Measurements from ENCODE around the gene P3H1.
"Not testable (repeated sequence)": the region's sequence is repeated elsewhere in the genome, so short reads cannot be mapped to it uniquely, and the experiment has no call there.

Gene P3H1

DNA sequence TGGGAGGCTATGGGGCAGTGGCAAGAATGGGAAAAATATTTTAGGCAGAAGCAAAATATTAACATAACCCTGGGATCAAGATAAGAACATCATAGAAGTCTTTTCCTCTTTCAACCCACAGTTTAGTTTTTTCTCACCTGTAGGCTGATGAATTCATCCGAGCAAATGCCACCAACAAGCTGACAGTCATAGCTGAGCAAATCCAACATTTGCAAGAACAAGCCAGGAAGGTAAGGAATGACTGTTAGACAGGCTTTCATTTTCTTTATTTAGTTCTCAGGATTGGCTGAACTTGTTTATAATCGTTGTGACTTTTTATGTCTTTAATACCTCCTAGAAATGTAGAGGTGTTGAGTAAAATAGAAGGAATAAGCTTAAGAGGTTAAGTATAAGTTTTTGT is 6.6 kb upstream of the P3H1 start:
- DNase-seq (ENCODE audit: low read depth) = no peak

DNA sequence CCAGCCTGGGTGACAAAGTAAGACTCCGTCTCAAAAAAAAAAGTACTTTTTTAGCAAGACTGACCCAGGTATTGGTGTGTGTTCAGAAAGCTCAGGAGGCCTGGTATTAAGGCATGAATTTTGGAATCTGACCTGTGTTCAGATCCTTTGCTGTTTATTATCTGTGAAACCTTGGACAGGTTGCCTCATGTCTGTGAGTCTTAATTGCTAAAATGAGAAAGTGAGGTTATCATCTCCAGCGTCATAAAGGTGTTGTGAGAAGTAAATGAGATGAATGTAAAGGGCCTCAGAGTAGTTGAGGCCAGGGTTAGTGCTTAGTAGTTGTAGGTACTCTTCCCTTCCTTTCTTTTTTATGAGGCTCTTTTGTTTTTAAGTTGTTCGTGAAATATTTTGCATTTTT is 3.0 kb upstream of the P3H1 start:
- DNase-seq (ENCODE audit: low read depth) = no peak

DNA sequence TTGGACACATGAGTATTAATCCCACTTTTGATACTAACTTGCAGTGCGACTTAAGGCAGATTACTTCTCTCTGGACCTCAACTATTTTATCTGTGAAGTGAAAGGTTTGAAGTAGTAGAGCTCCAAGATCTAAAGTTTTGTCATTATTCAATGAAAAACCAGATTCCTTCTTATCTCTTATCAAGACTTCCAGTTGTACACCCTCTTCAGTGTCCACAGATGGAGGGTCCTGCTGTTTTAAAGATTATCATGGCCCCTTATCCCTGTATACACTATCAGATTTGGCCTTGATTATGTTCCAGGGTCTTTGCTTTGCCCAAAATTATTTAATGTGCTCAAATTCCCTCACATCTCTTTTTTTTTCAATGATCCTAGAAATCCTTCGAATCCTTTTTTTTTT is 1.3 kb upstream of the P3H1 start:
- no peak for DNase-seq (ENCODE audit: low read depth)

DNA sequence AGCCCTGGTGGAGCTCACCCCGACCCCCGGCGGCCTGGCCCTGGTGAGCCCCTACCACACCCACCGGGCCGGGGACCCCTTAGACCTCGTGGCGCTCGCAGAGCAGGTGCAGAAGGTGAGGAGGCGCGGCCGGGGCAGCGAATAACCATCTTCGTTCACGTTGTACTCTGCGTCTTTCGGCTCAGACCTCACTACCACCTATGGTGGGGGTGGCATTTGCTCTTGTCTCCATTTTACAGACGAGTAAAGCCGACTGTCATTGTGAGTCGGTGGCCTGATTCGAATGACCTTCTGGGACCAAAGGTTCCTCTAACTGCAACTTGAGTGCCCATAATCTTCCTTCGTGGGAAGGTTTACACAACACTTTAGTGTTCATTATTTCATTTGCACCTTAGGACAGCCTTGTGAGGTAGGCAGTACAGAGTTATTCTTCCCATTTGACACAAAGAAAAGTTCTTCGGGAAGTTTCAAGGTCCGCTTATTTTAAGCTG is 727 bp upstream of the P3H1 start:
- DNase-seq (ENCODE audit: low read depth) = no peak

DNA sequence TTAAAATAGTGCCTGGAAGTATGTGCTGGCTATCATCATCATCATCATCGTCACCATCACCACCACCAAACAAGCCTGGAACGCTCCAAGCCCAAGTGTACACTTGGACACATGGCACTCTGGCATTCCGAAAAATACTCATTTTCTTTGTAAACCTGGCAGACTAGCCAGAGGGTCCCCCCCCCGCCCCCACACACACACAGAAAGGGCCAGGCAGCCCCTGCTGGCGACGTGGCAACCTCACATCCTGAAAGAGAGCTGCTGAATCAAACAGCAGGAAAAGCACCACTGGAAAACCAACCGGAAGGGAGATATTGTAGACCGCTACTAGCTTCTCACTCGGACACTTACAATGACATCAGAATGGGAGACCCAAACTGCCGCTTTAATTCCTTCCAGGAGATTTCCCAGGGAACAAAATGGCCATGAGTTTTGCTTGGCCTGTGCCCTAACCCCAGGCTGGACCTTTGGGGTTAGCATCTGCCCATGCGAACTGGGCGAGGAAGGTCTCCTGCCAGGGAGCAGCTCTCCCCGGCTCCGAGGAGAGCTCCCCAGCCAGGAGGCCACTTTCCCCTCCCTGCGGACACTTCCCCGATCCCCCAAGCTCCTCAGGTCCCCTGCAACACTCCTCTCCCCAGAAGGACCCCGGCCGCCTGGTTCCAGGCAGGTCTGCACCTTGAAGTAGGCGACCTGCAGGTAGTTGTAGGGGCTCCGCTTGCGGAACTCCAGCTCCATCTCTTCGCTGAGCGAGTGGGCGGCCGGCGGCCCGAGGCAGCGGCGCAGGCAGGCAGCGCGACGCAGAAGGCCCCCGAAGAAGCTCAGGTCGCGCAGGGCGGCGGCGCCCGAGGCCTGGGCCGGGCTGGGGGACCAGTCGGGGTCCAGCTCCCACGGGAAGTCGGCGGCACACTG is 742 bp downstream of the P3H1 start:
- DNase-seq (ENCODE audit: low read depth) = peak; percentile 72

DNA sequence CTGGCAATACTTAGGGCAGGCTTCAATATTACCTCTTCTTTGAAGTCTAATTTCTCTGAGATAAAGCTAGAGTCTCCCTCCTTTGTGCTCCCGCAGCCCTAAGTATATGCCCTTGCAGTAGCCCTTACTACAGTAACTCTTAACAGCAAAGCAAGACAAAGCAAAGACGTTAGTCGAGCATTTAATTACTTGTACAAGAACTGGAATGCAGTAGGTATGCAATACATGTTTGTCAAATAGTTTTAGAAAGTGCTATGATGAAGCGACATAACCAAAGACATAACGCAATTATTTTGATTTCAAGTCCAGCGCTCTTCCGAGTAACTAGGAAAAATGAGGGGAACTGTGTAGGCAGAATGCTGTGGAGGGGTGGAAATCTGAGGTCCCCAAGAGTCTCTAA is 1.6 kb downstream of the P3H1 start:
- no peak for DNase-seq (ENCODE audit: low read depth)

DNA sequence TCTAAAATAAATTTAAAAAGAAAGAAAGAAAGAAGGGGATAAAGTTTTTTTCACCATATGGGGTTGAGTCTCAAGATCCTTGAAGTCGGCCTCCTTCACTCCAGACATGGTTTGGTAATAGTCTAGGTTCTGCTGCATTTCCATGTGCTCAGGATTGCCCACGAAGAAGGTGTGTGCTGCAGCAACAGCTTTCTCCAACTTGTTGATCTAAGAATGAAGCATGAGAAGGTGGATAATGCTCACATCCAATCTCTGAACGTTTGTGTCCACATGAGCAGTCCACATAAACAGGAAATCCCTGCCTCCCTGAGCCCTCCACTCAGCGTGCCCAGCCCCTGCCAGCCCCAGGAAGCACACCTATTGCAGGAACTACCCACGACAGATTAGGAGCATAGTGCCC is 4.6 kb downstream of the P3H1 start:
- DNase-seq (ENCODE audit: low read depth) = no peak

DNA sequence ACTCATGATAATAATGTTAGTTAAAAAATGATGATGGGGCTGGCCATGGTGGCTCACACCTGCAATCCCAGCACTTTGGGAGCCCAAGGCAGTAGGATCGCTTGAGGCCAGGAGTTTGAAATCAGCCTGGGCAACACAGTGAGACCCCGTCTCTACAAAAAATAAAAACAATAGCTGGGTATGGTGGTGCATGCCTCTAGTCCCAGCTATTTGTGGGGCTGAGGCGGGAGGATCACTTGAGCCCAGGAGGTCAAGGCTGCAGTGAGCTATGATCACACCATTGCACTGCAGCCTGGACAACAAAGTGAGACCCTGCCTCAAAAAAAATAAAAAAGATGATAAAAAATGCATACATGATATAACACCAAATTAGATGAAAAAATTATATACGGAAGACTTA is 5.3 kb downstream of the P3H1 start:
- DNase-seq (ENCODE audit: low read depth) = no peak

DNA sequence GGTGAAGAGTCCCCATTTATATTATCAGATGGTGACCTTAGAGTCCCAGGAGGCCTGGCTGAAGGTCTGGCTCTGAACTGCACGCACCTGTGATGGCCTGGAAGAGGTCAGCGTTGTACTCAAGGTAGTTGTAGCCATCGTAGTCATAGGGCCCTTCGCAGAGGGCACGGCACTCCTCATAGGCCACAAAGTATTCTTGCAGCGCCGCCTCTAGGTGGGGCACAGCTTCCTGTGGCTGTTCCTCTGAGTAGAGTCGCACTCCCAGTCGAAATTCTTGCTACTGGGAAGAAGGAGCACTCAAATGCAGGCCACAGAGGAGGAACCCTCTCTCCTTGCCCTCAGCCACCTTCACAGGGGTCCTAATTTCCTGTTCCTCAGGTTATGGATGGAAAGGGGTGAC is 7.7 kb downstream of the P3H1 start:
- DNase-seq (ENCODE audit: low read depth) = no peak

DNA sequence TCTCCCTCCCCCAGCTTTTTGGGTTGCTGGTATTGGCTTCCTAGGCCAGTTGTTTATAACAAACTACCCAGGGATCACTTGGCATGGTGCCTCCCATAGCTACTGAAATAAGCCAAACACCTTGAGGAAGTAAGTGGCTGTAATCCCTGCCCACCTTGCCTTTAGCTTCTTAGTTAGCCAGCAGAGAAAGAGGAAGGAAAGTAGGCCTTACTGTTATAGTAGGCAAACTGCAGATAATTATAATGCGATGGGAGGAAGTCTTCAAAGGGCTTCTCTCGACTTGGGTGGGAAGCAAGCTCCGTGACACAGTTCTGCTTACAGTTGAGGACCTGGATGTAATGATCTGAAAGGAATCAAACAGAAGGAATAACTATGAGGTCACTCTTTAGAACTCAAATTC is 8.2 kb downstream of the P3H1 start:
- no peak for DNase-seq (ENCODE audit: low read depth)

DNA sequence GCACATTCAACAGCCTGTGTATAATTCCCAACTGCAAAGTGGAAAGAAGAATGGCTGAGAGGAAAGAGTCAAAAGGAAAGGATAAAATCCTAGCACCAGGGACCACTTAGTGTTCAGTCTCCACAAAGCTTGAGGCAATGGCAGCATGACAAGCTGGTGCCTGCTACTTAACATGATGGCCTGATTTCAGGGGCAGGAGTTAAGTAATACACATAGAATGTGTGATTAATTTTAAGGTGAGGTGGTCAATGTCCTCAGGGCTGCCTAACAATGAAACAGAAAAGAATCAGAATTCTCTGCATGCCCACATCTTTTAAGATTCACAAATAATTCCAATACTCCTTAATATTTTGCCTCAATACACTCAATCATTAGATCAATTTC is 8.9 kb downstream of the P3H1 start:
- DNase-seq (ENCODE audit: low read depth) = no peak

DNA sequence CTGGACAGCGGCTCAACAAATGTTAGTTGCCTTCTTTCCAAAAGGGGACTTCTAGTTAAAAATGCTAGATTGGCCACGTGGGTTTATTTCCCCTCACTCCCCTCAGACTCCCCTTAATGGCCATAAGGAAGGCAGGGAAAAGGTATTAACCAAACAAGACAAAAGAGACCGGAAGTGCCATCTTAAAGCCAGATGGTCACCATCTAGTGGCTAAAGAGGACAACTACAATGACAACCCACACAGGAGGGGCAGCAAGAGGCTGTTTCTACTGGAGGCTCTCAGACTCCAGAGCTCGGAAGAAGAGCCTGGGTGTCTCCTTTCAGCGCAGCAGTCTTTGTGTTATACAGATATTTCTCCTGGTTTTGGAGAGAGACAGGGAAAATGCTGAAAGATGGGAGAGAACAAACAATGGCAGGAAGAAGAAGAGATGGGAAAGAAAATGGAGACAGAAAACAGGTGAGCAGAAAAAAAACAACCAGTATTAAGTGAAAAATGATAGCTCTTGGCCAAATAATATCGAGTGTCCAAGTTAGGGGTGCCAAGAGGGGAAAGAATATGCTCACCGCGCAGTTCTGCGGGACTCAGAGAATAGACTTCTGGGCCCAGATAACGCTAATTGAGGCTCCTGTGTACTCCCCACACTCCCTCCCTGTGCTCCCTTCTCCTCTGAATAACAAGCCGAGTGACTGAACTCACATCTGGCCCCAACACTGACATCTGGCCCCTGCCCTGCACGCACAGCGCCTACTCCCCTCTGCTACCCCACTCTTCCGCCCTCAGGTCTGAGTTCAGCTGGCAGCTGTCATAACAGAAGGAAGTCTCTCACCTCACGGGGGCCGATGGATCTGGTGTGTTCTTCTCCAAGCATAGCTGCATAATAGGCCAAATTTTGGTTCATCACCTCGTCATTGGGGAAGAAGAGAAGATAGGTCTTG is 9.6 kb downstream of the P3H1 start:
- peak; percentile 14 for DNase-seq (ENCODE audit: low read depth)

DNA sequence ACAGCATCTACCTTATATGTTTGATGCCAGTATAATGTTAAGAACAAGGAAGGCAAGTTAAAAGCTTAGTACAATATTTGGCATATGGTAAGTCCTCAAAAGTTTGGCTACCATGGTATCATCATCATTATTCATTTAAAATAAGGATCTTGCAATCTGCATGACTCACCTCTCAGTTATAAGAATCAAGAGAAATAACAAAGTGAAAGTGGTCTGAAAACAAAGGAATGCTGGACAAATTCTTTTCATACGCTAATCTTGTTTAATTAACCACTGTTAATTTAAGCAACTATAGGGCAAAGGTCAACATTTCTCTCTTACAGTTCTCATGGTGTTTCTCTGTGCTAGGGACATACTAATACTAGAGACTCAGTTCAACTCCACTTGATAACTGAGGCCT is 13.8 kb downstream of the P3H1 start:
- no peak for DNase-seq (ENCODE audit: low read depth)

DNA sequence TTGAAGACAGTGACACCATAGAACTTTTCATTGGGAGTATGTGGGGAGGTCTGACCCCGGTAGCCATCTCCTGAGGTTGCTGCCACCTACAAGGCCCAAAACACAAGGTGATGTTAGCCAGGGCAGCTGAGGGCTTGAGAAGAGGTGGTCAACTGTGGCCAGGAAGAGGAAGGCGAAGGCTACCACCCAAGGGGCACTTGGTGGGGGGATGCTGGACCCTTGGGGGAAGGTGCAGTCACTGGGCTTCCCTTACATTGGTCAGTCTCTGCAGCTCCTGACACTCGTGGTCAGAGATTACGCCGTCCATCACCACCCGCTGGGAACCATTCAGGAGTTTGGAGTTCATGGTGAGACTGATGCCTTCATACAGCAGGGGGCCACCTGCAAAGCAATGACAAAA is 14.5 kb downstream of the P3H1 start:
- DNase-seq (ENCODE audit: low read depth) = no peak

DNA sequence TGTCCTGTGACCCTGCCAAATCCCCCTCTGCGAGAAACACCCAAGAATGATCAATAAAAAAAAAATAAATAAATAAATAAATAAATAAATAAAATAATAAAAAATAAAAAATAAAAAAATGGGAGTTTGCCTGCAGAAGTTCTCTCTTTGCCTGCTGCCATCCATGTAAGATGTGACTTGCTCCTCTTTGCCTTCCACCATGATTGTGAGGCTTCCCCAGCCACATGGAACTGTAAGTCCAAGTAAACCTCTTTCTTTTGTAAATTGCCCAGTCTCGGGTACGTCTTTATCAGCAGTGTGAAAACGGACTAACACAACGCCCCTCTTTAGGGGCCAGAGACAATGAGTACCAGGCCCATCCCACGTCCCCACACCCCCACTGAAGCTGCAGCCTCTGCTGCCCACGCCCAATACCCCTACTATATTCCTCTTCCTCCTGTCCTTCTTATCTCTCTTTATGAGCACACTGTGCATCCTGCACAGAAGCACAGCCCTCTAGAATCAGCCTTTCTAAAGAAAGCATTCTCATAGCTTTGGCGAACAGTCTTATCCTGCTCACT is 15.2 kb downstream of the P3H1 start:
- not testable (repeated sequence) for DNase-seq (ENCODE audit: low read depth)

DNA sequence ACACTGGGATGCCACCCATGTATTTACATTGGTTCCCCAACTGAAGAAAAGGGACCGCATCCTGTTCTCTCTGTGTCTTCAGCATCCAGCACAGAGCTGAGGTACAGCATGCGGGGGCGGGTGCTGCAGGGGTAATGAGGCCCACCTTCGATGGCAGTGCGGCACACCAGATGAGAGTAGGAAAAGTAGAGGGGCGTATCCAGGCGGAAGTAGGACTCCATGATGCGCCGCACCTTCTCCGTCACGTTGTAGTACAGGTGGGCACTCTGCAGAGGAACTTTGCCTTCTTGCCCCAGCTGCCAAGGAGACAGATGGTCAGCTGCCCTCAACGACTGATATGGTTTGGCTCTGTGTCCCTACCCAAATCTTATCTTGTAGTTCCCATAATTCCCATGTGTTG is 16.8 kb downstream of the P3H1 start:
- DNase-seq (ENCODE audit: low read depth) = no peak

DNA sequence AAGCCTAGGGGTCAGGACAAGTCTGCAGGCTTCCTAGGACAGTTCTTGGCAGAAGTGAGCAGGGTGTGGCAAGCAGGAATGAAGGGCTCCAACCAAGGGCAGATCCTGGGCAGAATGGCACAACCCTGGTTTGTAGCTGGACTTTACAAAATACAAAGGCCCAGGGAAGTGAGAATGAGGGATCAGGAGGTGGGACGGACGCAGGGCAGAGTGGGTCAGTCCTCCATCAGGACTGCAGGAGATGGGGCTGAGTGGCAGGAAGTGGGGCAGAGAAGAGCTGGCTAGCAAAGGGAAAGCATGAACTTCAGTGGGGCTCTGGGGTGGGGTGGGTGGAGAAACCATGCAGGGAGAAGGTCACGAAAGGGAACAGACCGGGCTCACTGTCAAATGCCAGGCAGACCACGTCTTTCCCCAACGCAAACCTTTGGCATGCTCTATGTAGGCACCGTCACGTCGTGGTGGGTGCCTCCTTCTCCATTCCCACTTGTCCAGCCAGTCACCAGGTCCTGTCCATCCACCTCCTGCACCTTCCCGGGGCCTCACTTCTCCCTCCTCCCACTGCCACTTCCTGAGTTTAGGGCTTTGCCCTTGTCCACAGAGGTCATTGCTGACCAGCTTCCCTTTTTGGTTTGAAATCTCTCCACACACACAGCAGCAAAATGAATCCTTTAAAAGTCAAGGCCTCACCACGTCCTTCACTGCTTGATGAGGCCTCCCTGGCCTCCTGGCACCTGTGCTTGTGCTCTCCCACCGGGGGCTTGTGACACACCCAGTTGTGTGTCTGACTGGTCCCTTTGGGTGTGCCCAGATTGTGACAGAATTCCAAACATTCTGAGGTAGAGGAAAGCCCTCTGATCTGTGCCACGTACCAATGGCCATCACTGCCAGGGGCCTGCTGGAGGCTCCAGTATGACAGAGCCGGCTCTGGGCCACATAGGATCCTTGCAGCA is 18.1 kb downstream of the P3H1 start:
- no peak for DNase-seq (ENCODE audit: low read depth)

DNA sequence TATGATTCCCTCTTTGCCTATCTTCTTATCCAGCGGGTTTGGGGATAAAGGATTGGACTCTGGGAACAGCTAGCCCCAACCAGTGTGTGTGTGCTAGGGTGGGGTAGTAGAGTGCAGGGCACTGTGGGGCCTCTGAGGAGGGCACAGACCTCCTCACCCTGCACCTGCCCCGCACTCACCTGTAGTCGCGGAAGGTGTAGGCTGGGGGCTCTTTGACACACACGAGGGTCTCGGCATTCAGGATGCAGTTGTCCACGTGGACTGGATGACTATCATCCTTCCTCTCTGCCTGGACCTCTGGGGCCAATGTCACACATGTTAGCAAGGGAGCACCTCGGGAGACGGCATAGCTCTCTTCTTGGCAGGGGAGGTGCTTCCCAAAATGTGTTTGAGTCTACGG is 18.8 kb downstream of the P3H1 start:
- DNase-seq (ENCODE audit: low read depth) = no peak

DNA sequence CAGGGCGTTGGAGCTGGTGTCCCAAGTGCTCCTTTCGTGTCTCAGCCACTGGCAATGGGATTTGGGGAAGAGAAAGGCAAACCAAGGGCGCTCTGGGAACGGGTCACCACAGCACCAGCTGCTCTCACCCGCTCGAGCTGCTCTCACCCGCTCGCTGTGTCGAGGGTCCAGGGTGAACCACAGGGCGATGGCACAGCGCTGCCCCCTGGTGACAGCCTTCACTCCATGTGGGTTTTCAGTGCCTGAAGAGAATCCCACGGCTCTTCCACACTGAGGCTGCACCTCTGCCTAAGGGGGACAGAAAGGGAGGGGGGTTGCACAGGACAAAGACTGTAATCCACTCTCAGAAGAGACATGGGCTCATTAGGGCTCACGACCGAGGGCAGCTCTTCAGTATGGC is 19.7 kb downstream of the P3H1 start:
- no peak for DNase-seq (ENCODE audit: low read depth)

DNA sequence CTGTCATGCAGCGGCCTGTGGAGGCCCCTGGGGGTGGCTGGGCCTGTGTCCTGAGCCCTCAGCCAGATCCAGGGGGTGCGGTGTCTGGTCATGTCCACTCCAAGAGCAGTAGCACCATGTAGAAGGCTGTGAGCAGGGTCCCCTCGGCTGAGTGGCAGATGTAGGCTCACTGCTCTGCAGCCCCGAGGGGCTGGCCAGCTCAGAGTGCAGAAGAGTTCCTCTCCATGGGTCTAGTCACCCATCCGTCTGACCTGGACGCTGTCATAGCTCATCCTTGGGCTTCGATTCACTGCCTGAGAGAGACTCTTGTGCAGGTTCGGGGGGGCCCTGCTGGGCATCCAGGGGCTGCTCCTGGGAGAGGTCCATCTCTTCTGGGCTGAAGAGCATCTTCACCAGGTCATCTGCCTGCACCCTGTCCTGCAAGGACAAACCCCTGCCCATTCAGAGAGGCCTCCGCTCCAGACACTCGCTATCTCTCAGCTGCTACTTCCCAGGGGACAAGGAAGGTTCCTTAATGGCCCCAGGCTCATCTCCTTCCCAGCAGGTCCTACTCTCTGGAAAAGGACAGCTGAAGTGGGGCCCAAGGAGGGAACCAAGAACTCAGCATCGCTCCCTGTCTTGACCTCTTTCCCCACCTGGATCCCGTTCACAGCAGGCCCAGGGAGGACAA is 20.3 kb downstream of the P3H1 start:
- no peak for DNase-seq (ENCODE audit: low read depth)

DNA sequence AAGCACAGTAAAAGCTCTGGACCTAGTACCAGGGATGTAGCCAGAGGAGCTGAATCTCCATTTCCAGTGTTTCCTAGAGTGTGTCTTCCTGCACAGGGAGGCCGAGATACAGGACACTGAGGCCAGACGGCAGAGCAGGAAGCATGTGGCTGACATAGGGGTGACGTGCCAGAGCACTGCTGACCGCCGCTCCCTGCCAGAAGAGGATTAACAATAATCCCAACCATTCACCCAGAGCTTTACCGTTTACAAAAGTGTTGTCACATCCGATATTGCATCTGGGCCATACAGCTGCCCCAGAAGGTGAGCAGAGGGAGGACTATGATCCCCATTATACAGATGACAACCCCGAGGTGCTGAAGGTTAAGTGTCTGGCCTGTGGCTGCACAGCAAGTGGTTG is 21.0 kb downstream of the P3H1 start:
- no peak for DNase-seq (ENCODE audit: low read depth)

Measured in HS-27A (cell line).